OCI-LY3 (cell line): ENCODE measurements around the gene IL16.

Source experiments
- H2AFZ ChIP-seq: fragments of 200-600, 300-600 bp; shearing (Covaris generic); 2 replicates; pipeline ENCODE4 v1.6.0; 2014; ENCODE audit warnings: antibody characterized with exemption, low read depth, low read length
- H3K27ac ChIP-seq: fragments of 200-600, 300-600 bp; sonication (generic); 2 replicates; pipeline ENCODE4 v1.5.1; 2014; ENCODE audit warnings: mild to moderate bottlenecking, low read length, moderate library complexity, mixed read lengths
- H3K27me3 ChIP-seq: fragments of 200-600, 300-600 bp; sonication (generic); 2 replicates; pipeline ENCODE4 v1.6.1; 2014; ENCODE audit warnings: low read depth, low read length, mixed read lengths
- H3K36me3 ChIP-seq: fragments of 200-600, 300-600 bp; sonication (generic); replicated peaks from 2 replicates; pipeline ENCODE3; 2014; ENCODE audit warnings: low read depth, low read length, mixed read lengths
- H3K4me1 ChIP-seq: fragments of 300-600, 200-600 bp; sonication (generic); 2 replicates; pipeline ENCODE4 v1.6.1; 2014; ENCODE audit warnings: low read length, mixed read lengths
- H3K4me2 ChIP-seq: fragments of 200-600, 300-600 bp; sonication (generic); 2 replicates; pipeline ENCODE4 v1.6.1; 2014; ENCODE audit warnings: low read length, mixed read lengths
- H3K4me3 ChIP-seq: fragments of 300-600, 200-600 bp; sonication (generic); 2 replicates; pipeline ENCODE4 v1.5.1; 2014; ENCODE audit warnings: antibody characterized with exemption, mild to moderate bottlenecking, low read length, moderate library complexity
- H3K79me2 ChIP-seq: fragments of 300-600, 200-600 bp; shearing (Covaris generic); 2 replicates; pipeline ENCODE4 v1.6.1; 2014; ENCODE audit warnings: mild to moderate bottlenecking, low read length, mixed read lengths
- H3K9ac ChIP-seq: fragments of 300-600, 200-600 bp; shearing (Covaris generic); 2 replicates; pipeline ENCODE4 v1.6.0; 2014; ENCODE audit warnings: mild to moderate bottlenecking, low read length, moderate library complexity
- H3K9me3 ChIP-seq: fragments of 200-600, 300-600 bp; shearing (Covaris generic); 2 replicates; pipeline ENCODE4 v1.6.1; 2014; ENCODE audit warnings: low read length, mixed read lengths; ENCODE audit not compliant: insufficient read depth
- H4K20me1 ChIP-seq: fragments of 200-600, 300-600 bp; sonication (generic); 2 replicates; pipeline ENCODE4 v1.6.1; 2016; ENCODE audit warnings: low read length, mixed read lengths; ENCODE audit not compliant: insufficient read depth
- EZH2phosphoT487 ChIP-seq: fragments of 200-600 bp; shearing (Covaris generic); IDR thresholded peaks from 2 replicates; pipeline ENCODE4 v1.6.1; 2018; ENCODE audit warnings: antibody characterized with exemption, mixed run types, low read depth
- TF ChIP-seq, protein P1 (sequence below): fragments of 200-600, 300-600 bp; sonication (generic); IDR thresholded peaks from 2 replicates; pipeline ENCODE4 v1.5.1; 2014; ENCODE audit warnings: antibody characterized with exemption, low read length, low read depth

Gene IL16

DNA sequence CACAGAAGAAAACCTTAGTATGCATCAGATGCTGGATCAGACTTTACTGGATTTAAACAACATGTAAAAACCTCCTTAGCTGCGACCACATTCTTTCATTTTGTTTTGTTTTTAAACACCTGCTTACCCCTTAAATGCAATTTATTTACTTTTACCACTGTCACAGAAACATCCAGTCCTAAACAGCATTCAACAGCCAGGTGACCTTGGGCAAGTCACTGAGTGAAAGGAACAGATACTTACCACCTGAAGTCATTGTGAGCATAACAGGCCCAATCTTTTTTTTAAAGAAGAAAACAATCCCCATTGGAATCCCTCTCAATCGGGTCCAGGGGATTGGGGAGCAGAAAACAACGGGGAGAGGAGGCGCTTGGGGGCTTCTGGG, 126.9 kb downstream of the IL16 start:
- no peaks in the 10 kb centered on the region for H3K9me3 ChIP-seq
- H3K27ac ChIP-seq = no peak overlapping the region
- H3K27me3 ChIP-seq = no peaks in the 10 kb centered on the region
- peaks cover 18% of the 10 kb centered on the region for H3K79me2 ChIP-seq
- peaks cover 30% of the 10 kb centered on the region for H3K36me3 ChIP-seq
- H2AFZ ChIP-seq = no peak overlapping the region; the same call in 1 of the 2 replicates
- H4K20me1 ChIP-seq = no peaks in the 10 kb centered on the region; the same call in 1 of the 2 replicates
- no peak for TF ChIP-seq EZH2phosphoT487
- TF ChIP-seq, protein P1, sequence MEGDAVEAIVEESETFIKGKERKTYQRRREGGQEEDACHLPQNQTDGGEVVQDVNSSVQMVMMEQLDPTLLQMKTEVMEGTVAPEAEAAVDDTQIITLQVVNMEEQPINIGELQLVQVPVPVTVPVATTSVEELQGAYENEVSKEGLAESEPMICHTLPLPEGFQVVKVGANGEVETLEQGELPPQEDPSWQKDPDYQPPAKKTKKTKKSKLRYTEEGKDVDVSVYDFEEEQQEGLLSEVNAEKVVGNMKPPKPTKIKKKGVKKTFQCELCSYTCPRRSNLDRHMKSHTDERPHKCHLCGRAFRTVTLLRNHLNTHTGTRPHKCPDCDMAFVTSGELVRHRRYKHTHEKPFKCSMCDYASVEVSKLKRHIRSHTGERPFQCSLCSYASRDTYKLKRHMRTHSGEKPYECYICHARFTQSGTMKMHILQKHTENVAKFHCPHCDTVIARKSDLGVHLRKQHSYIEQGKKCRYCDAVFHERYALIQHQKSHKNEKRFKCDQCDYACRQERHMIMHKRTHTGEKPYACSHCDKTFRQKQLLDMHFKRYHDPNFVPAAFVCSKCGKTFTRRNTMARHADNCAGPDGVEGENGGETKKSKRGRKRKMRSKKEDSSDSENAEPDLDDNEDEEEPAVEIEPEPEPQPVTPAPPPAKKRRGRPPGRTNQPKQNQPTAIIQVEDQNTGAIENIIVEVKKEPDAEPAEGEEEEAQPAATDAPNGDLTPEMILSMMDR = no peak
- H3K4me2 ChIP-seq = peak overlapping the region; percentile 86
- peaks cover 16% of the 10 kb centered on the region for H3K4me1 ChIP-seq
- peak overlapping the region; percentile 88 for H3K4me3 ChIP-seq
- H3K9ac ChIP-seq = peak overlapping the region; percentile 77

DNA sequence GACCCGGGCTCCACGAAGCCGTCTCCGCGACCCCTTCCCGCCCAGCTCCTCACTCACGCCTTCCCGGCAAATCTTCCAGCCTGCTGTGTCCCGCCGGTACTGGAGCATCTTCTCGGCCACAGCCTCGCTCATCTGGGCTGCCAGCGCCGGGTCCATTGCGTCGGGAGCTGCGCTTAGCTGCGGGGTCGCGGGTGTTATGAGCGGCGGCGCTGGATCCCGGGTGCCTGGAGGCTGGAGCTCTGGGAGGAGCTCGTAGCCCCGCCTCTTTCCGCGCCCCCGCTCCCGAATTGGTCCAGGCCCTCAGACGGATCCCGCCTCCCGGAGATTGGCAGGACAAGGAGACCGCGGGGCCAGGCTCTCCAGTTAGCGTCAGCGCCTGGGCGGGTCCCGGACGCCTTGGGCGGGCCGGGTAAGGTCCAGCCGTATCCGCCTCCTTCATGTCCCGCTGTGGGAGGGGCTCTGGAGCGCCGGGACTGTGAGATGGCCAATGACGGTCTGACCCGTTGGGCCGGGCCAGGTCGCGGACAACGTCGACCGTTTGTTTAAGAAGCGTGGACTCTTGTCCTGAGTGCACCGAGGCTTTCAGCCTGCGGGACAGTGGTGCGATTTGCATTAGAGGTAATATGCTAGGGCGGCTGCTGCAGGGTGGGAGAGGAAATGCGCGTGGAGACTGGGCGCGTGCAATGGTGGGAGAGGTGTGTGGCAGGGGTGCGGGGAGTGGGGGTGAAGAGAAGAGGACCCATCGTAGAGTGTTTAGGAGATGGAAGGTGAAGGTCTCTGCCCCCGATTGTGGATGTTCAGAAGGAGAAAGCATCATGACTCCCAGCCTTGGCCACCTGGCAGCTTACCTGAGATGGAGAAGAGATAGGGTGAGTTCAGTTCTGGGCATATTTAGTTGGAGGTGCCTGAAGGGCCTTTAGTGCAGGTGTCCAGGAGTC, 127.5 kb downstream of the IL16 start, which contains the start of gene STARD5:
STARD5 (minus strand) TSS at position 198 of the 938 bp plus-strand sequence; CDS start at position 156, 42 bp downstream.
- Histone ChIP-seq H4K20me1 (no peaks in the 10 kb centered on the region; the same call in 1 of the 2 replicates), H3K4me1 (peaks cover 15% of the 10 kb centered on the region), H3K4me2 (peak within 1 kb of the TSS; percentile 87), H3K9me3 (no peaks in the 10 kb centered on the region), H3K27me3 (no peaks in the 10 kb centered on the region), H3K36me3 (peaks cover 23% of the 10 kb centered on the region), H3K79me2 (peaks cover 18% of the 10 kb centered on the region), H2AFZ (peak within 1 kb of the TSS; percentile 87), H3K4me3 (peak within 1 kb of the TSS; percentile 88), H3K9ac (peak within 1 kb of the TSS; percentile 77), H3K27ac (no peak within 1 kb of the TSS)
- no peak for TF ChIP-seq EZH2phosphoT487
- TF ChIP-seq, protein P1 = no peak

DNA sequence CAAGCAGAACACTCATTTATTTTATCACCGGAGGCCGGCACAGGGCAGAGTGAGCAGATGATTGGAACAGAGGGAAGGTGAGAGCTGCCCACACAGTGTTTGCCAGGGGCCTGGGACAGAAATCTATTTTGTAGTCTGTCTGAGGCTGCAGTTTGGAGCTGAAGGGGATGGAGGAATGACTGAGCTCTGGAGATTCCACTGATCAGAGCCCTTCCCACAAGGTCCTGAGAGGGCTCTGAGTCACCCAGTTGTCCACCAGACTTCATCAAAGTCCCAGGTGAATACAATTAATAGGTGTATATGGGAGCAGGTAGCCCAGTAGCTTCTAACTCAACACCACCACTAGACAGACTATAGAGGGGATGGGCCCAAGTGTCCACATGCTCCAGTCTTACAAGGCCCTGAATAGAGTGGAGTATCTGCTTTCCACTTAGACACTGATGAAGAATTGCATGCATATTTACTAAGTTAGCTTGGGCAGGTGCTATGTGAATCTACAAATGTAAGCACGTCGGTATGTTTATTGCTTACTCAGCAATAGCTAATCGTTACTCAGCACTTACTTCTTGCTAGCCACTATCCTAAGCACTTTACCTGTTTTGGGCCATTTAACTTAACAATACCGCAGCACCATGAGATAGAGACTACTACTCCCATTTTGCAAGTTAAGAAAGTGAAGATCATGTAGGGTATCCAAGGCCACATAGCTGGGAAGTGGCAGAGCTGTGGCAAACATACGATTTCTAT, 130.0 kb downstream of the IL16 start:
- H3K4me1 ChIP-seq = peaks cover 15% of the 10 kb centered on the region
- no peak overlapping the region for H3K4me2 ChIP-seq
- no peaks in the 10 kb centered on the region for H3K27me3 ChIP-seq
- H3K9ac ChIP-seq = no peak overlapping the region
- TF ChIP-seq, protein P1 = no peak
- no peak for TF ChIP-seq EZH2phosphoT487
- H3K27ac ChIP-seq = no peak overlapping the region
- H4K20me1 ChIP-seq = no peaks in the 10 kb centered on the region; the same call in 1 of the 2 replicates
- peaks cover 18% of the 10 kb centered on the region for H3K79me2 ChIP-seq
- no peaks in the 10 kb centered on the region for H3K9me3 ChIP-seq
- H2AFZ ChIP-seq = no peak overlapping the region
- no peak overlapping the region for H3K4me3 ChIP-seq
- H3K36me3 ChIP-seq = peaks cover 8% of the 10 kb centered on the region

DNA sequence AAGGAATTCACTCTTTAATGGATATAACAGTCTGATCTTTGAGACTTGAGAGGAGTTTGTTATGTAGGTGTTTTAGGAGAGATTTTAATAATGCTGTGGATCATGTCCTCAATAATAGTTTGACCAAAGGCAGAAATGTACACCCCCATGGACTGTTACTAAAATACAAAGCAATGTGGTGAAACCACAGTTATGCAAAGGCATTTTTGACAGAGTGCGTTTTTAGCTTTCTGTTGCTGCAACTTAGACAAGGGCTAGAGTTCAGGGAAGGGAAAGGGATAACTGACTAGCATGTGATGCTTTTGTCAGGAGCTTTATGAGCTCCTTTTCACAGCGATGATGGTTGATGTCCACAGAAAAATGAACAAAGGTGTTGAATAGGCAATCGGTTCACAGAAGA, 130.8 kb downstream of the IL16 start:
- Histone ChIP-seq H3K4me1 (peaks cover 12% of the 10 kb centered on the region), H4K20me1 (no peaks in the 10 kb centered on the region; the same call in 1 of the 2 replicates), H3K9me3 (no peaks in the 10 kb centered on the region), H2AFZ (no peak overlapping the region), H3K27ac (no peak overlapping the region), H3K27me3 (no peaks in the 10 kb centered on the region), H3K79me2 (peaks cover 13% of the 10 kb centered on the region), H3K4me3 (no peak overlapping the region), H3K9ac (no peak overlapping the region), H3K4me2 (no peak overlapping the region), H3K36me3 (no peaks in the 10 kb centered on the region)
- TF ChIP-seq, protein P1 = no peak
- no peak for TF ChIP-seq EZH2phosphoT487
